ENCODE data around the gene BHLHE40. TPM values are rescaled to one million over a fixed set of nuclear protein-coding genes. Genes with fewer than 3 reads are reported as not detected.

The BHLHE40 gene
- total and polyA plus RNA-seq, 2 experiments from 2014 or later: 1.7 to 2.2 TPM

GRCh38 chr3:5019411-5020241 lies 40.4 kb downstream of the BHLHE40 start:
- no peak overlapping the region for H3K27ac ChIP-seq (ENCODE audit: low read depth)
- no peaks in the 10 kb centered on the region for H3F3A ChIP-seq (replicated peaks; ENCODE audit: low read depth)
- H2AFZ ChIP-seq: no peak overlapping the region
- no peaks in the 10 kb centered on the region for H3K36me3 ChIP-seq (ENCODE audit: insufficient read depth)
- H4K20me1 ChIP-seq (replicated peaks; ENCODE audit: insufficient read depth): no peaks in the 10 kb centered on the region
- no peaks in the 10 kb centered on the region for H3K4me1 ChIP-seq (ENCODE audit: insufficient read depth)
- H3K4me3 ChIP-seq: no peak overlapping the region
- Mint-ChIP-seq H3K4me1 (peaks cover 3% of the 10 kb centered on the region; the same call in 2 of the 3 replicates), H3K4me3 (no peak overlapping the region), H3K27ac (no peak overlapping the region), H3K9me3 (no peaks in the 10 kb centered on the region), H3K36me3 (ENCODE audit: low read depth) (no peaks in the 10 kb centered on the region), H3K27me3 (ENCODE audit: insufficient read depth, low read depth, poor library complexity) (peaks cover 1% of the 10 kb centered on the region)
- H3K4me2 ChIP-seq: no peak overlapping the region
- H3K79me2 ChIP-seq (replicated peaks; ENCODE audit: insufficient read depth): no peaks in the 10 kb centered on the region
- no peaks in the 10 kb centered on the region for H3K27me3 ChIP-seq (ENCODE audit: insufficient read depth)
- no peak for ATAC-seq
- H3K9me2 ChIP-seq (ENCODE audit: insufficient read depth): no peaks in the 10 kb centered on the region
- no peak for TF ChIP-seq CREB1 (CRISPR knock-in tag; IDR thresholded peaks at IDR 0.05; ENCODE audit: low read depth)
- TF ChIP-seq, protein P1, sequence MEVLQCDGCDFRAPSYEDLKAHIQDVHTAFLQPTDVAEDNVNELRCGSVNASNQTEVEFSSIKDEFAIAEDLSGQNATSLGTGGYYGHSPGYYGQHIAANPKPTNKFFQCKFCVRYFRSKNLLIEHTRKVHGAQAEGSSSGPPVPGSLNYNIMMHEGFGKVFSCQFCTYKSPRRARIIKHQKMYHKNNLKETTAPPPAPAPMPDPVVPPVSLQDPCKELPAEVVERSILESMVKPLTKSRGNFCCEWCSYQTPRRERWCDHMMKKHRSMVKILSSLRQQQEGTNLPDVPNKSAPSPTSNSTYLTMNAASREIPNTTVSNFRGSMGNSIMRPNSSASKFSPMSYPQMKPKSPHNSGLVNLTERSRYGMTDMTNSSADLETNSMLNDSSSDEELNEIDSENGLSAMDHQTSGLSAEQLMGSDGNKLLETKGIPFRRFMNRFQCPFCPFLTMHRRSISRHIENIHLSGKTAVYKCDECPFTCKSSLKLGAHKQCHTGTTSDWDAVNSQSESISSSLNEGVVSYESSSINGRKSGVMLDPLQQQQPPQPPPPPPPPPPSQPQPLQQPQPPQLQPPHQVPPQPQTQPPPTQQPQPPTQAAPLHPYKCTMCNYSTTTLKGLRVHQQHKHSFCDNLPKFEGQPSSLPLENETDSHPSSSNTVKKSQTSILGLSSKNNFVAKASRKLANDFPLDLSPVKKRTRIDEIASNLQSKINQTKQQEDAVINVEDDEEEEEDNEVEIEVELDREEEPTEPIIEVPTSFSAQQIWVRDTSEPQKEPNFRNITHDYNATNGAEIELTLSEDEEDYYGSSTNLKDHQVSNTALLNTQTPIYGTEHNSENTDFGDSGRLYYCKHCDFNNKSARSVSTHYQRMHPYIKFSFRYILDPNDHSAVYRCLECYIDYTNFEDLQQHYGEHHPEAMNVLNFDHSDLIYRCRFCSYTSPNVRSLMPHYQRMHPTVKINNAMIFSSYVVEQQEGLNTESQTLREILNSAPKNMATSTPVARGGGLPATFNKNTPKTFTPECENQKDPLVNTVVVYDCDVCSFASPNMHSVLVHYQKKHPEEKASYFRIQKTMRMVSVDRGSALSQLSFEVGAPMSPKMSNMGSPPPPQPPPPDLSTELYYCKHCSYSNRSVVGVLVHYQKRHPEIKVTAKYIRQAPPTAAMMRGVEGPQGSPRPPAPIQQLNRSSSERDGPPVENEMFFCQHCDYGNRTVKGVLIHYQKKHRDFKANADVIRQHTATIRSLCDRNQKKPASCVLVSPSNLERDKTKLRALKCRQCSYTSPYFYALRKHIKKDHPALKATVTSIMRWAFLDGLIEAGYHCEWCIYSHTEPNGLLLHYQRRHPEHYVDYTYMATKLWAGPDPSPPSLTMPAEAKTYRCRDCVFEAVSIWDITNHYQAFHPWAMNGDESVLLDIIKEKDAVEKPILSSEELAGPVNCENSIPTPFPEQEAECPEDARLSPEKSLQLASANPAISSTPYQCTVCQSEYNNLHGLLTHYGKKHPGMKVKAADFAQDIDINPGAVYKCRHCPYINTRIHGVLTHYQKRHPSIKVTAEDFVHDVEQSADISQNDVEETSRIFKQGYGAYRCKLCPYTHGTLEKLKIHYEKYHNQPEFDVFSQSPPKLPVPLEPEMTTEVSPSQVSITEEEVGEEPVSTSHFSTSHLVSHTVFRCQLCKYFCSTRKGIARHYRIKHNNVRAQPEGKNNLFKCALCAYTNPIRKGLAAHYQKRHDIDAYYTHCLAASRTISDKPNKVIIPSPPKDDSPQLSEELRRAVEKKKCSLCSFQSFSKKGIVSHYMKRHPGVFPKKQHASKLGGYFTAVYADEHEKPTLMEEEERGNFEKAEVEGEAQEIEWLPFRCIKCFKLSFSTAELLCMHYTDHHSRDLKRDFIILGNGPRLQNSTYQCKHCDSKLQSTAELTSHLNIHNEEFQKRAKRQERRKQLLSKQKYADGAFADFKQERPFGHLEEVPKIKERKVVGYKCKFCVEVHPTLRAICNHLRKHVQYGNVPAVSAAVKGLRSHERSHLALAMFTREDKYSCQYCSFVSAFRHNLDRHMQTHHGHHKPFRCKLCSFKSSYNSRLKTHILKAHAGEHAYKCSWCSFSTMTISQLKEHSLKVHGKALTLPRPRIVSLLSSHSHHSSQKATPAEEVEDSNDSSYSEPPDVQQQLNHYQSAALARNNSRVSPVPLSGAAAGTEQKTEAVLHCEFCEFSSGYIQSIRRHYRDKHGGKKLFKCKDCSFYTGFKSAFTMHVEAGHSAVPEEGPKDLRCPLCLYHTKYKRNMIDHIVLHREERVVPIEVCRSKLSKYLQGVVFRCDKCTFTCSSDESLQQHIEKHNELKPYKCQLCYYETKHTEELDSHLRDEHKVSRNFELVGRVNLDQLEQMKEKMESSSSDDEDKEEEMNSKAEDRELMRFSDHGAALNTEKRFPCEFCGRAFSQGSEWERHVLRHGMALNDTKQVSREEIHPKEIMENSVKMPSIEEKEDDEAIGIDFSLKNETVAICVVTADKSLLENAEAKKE (CRISPR knock-in tag; IDR thresholded peaks at IDR 0.05): no peak
- no peak for TF ChIP-seq STAT1 (IDR thresholded peaks at IDR 0.05; ENCODE audit: unreplicated experiment)
- no peak for TF ChIP-seq NANOG (IDR thresholded peaks at IDR 0.05; ENCODE audit: borderline replicate concordance)
- no peak for TF ChIP-seq POLR2AphosphoS5 (IDR thresholded peaks at IDR 0.05; ENCODE audit: low read depth)
- TF ChIP-seq ZNF331 (CRISPR knock-in tag; IDR thresholded peaks at IDR 0.05; ENCODE audit: low read depth): no peak
- no peak for TF ChIP-seq ETS1 (IDR thresholded peaks at IDR 0.05)
- DNase-seq (ENCODE audit: low spot score): no peak
